NCI-H1417 treated with DMSO at 0.1 percent for 48 hours (cell line): ENCODE results near the gene SLC8A3.
A peak's percentile ranks its signal among the peaks of the same experiment; 100 is the strongest.
"Not testable (repeated sequence)": the region's sequence is repeated elsewhere in the genome, so short reads cannot be mapped to it uniquely, and the experiment has no call there.

Experiments
- DNase-seq: peaks from one replicate; lab custom pipeline; 2025; lab: John Stamatoyannopoulos, UW

The SLC8A3 gene

GRCh38 chr14:70188659-70189455 lies at the start of gene SLC8A3:
Gene SLC8A3 (minus strand): TSS chr14:70188951. CDS start chr14:70168422, 20,529 bp downstream.
- DNase-seq, result peak; percentile 47

GRCh38 chr14:70237710-70238109 lies 49.0 kb upstream of the SLC8A3 start:
- no peak for DNase-seq

GRCh38 chr14:70234066-70234950 lies 45.6 kb upstream of the SLC8A3 start:
- no peak for DNase-seq

- DNase-seq, result not testable (repeated sequence)
These were observed 43.2 kb upstream of the SLC8A3 start for GRCh38 chr14:70231756-70232544.

GRCh38 chr14:70229877-70230640 lies 41.3 kb upstream of the SLC8A3 start:
- DNase-seq, result not testable (repeated sequence)

- DNase-seq, result no peak
These were observed 25.1 kb upstream of the SLC8A3 start for GRCh38 chr14:70213721-70214282.

- DNase-seq, result no peak
These were observed 24.0 kb upstream of the SLC8A3 start for GRCh38 chr14:70212752-70213151.

GRCh38 chr14:70208380-70208779 lies 19.6 kb upstream of the SLC8A3 start:
- DNase-seq, result no peak

GRCh38 chr14:70203686-70204085 lies 14.9 kb upstream of the SLC8A3 start:
- no peak for DNase-seq

GRCh38 chr14:70201994-70202393 lies 13.2 kb upstream of the SLC8A3 start:
- no peak for DNase-seq

- no peak for DNase-seq
These were observed 4.6 kb upstream of the SLC8A3 start for GRCh38 chr14:70193396-70193795.

GRCh38 chr14:70192915-70193314 lies 4.2 kb upstream of the SLC8A3 start:
- DNase-seq, result no peak

GRCh38 chr14:70190156-70190555 lies 1.4 kb upstream of the SLC8A3 start:
- no peak for DNase-seq

GRCh38 chr14:70189456-70190077 lies 816 bp upstream of the SLC8A3 start:
- no peak for DNase-seq

- DNase-seq, result no peak
These were observed 461 bp downstream of the SLC8A3 start for GRCh38 chr14:70188322-70188658.

- no peak for DNase-seq
These were observed 1.8 kb downstream of the SLC8A3 start for GRCh38 chr14:70186900-70187451.

GRCh38 chr14:70183991-70184390 lies 4.8 kb downstream of the SLC8A3 start:
- no peak for DNase-seq

- no peak for DNase-seq
These were observed 7.5 kb downstream of the SLC8A3 start for GRCh38 chr14:70181276-70181675.

- no peak for DNase-seq
These were observed 8.0 kb downstream of the SLC8A3 start for GRCh38 chr14:70180718-70181117.

- no peak for DNase-seq
These were observed 11.5 kb downstream of the SLC8A3 start for GRCh38 chr14:70177081-70177800.
